Fibroblast of lung (primary cell): ENCODE data around the gene NT5C3B. TPM values are rescaled to one million over a fixed set of nuclear protein-coding genes. Genes with fewer than 3 reads are reported as not detected.

ENCODE experiments used
- DNase-seq, 2 donors: peaks; one replicate each; pipeline versions ENCODE4 v3.0.0 to v3.0.0-alpha.2; 2010; ENCODE audit warnings: low read depth in 2 of 2
- H2AFZ ChIP-seq: 2 replicates; pipeline ENCODE4 v1.5.1; 2012; ENCODE audit warnings: low read length, control low read depth, inconsistent platforms
- H3K27ac ChIP-seq: 2 replicates; pipeline ENCODE4 v1.5.1; 2011; ENCODE audit warnings: low read length, control low read depth; ENCODE audit not compliant: insufficient read depth
- H3K27me3 ChIP-seq: 2 replicates; pipeline ENCODE4 v1.5.1; 2011; ENCODE audit warnings: mild to moderate bottlenecking, low read length; ENCODE audit not compliant: control insufficient read depth, insufficient read depth
- H3K36me3 ChIP-seq: 2 replicates; pipeline ENCODE4 v1.5.1; 2011; ENCODE audit warnings: low read length; ENCODE audit not compliant: control insufficient read depth, insufficient read depth
- H3K4me1 ChIP-seq: 2 replicates; pipeline ENCODE4 v1.5.1; 2011; ENCODE audit warnings: low read length; ENCODE audit not compliant: control insufficient read depth, insufficient read depth; ENCODE audit errors: extremely low read depth
- H3K4me2 ChIP-seq: 2 replicates; pipeline ENCODE4 v1.5.1; 2011; ENCODE audit warnings: low read length, control low read depth; ENCODE audit not compliant: insufficient read depth; ENCODE audit errors: extremely low read depth
- H3K4me3 ChIP-seq, 4 experiments: fragments of 200-600 bp in 1 of 4; sonication (generic) in 1 of 4; replicated peaks in 1 of 4; 2 replicates each; pipeline ENCODE4 v1.5.1; 2011 to 2016; ENCODE audit warnings: low read length in 4 of 4, low read depth in 3 of 4, mild to moderate bottlenecking in 3 of 4, control low read depth in 2 of 4, inconsistent platforms in 1 of 4, mixed read lengths in 1 of 4; ENCODE audit not compliant: insufficient read depth in 1 of 4; ENCODE audit errors: control extremely low read depth in 1 of 4
- H3K79me2 ChIP-seq: 2 replicates; pipeline ENCODE4 v1.5.1; 2012; ENCODE audit warnings: mild to moderate bottlenecking, low read length, inconsistent platforms; ENCODE audit not compliant: control insufficient read depth, insufficient read depth
- H3K9ac ChIP-seq: 2 replicates; pipeline ENCODE4 v1.5.1; 2011; ENCODE audit warnings: mild to moderate bottlenecking, low read length, control low read depth; ENCODE audit not compliant: insufficient read depth
- H3K9me3 ChIP-seq: 2 replicates; pipeline ENCODE4 v1.5.1; 2012; ENCODE audit warnings: low read depth, low read length; ENCODE audit not compliant: control insufficient read depth, insufficient read depth
- H4K20me1 ChIP-seq: 2 replicates; pipeline ENCODE4 v1.5.1; 2011; ENCODE audit warnings: low read length; ENCODE audit not compliant: control insufficient read depth, insufficient read depth; ENCODE audit errors: extremely low read depth
- EZH2 ChIP-seq: IDR thresholded peaks from 2 replicates; pipeline ENCODE4 v1.5.1; 2012; ENCODE audit warnings: low read length, control low read depth, mild to moderate bottlenecking; ENCODE audit errors: missing control alignments
- polyA plus RNA-seq, 2 donors: library from polyadenylated mRNA; depleted of rRNA in 1 of 2; stranded (reverse) in 1 of 2; unstranded in 1 of 2; fragments of >200 nt; gene quantifications; 2 replicates each; pipeline ENCODE4 v1.2.1, GENCODE V29; 2011 to 2012; ENCODE audit warnings: missing spikeins in 1 of 2
- total RNA-seq: library from RNA; depleted of rRNA; stranded (reverse); fragments of >200 nt; gene quantifications from 2 replicates; pipeline ENCODE4 v1.2.1, GENCODE V29; 2014
- TF ChIP-seq, protein P1 (sequence below), 2 donors: IDR thresholded peaks in 1 of 2; conservative IDR thresholded peaks in 1 of 2; 1 replicate in 1 of 2; 2 replicates in 1 of 2; pipeline ENCODE4 v1.5.1; 2011 to 2012; ENCODE audit warnings: low read length in 2 of 2, control low read depth in 1 of 2, inconsistent platforms in 1 of 2, low read depth in 1 of 2, mild to moderate bottlenecking in 1 of 2

The NT5C3B gene
- total and polyA plus RNA-seq, 2 donors (not counting 1 experiment from before 2014, with no cell fraction given) = 61.9 to 83.5 TPM

GRCh38 chr17:41864836-41865595, 29.0 kb upstream of the NT5C3B start, which contains the start of gene KLHL11:
Gene KLHL11 (minus strand): TSS chr17:41865423. CDS start chr17:41865370, 53 bp downstream.
- H3K27ac ChIP-seq = peak within 1 kb of the TSS; percentile 78
- TF ChIP-seq, protein P1, sequence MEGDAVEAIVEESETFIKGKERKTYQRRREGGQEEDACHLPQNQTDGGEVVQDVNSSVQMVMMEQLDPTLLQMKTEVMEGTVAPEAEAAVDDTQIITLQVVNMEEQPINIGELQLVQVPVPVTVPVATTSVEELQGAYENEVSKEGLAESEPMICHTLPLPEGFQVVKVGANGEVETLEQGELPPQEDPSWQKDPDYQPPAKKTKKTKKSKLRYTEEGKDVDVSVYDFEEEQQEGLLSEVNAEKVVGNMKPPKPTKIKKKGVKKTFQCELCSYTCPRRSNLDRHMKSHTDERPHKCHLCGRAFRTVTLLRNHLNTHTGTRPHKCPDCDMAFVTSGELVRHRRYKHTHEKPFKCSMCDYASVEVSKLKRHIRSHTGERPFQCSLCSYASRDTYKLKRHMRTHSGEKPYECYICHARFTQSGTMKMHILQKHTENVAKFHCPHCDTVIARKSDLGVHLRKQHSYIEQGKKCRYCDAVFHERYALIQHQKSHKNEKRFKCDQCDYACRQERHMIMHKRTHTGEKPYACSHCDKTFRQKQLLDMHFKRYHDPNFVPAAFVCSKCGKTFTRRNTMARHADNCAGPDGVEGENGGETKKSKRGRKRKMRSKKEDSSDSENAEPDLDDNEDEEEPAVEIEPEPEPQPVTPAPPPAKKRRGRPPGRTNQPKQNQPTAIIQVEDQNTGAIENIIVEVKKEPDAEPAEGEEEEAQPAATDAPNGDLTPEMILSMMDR (conservative IDR thresholded peaks at IDR 0.05 in 1 of 2, IDR thresholded peaks at IDR 0.05 in 1 of 2; ENCODE audit: low read depth in 1 of 2, low read length in 2 of 2) = peak in 1 of 2 donors; percentile 1
- TF ChIP-seq EZH2 = no peak
- H4K20me1 ChIP-seq = no peaks in the 10 kb centered on the region
- peak within 1 kb of the TSS; percentile 76 for H2AFZ ChIP-seq
- peak; percentile 86 to 87 for DNase-seq
- H3K4me2 ChIP-seq = peak within 1 kb of the TSS; percentile 100
- H3K36me3 ChIP-seq = peaks cover 7% of the 10 kb centered on the region
- H3K79me2 ChIP-seq = peaks cover 38% of the 10 kb centered on the region
- H3K4me3 ChIP-seq = peak within 1 kb of the TSS; percentile 73 to 99 (median 90)
- H3K27me3 ChIP-seq = no peaks in the 10 kb centered on the region
- peak within 1 kb of the TSS; percentile 86 for H3K9ac ChIP-seq
- no peaks in the 10 kb centered on the region for H3K9me3 ChIP-seq
- H3K4me1 ChIP-seq = peaks cover 2% of the 10 kb centered on the region

DNA sequence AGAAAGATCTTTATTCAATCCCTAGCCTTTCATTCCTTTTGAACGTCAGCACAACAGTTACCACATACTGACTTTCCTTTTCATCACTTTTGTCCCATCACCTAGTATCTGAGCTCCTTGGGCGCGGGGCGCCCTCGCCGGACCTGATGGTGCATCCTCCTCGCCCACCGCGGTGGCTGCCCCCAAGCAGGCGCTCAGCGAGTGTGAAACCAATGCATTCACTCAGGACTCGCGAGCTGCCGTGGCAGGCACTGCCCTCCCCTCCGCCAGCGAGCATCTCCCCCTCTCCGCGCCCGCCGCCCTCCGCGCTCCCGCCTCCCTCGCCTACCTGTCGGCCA, 28.4 kb upstream of the NT5C3B start:
- Histone ChIP-seq H3K4me1 (peaks cover 2% of the 10 kb centered on the region), H3K4me3 (peak overlapping the region; percentile 73 to 99 (median 90)), H3K9ac (peak overlapping the region; percentile 86), H3K4me2 (peak overlapping the region; percentile 100), H4K20me1 (peaks cover 1% of the 10 kb centered on the region), H2AFZ (peak overlapping the region; percentile 76), H3K27me3 (no peaks in the 10 kb centered on the region), H3K36me3 (peaks cover 5% of the 10 kb centered on the region), H3K9me3 (no peaks in the 10 kb centered on the region), H3K27ac (peak overlapping the region; percentile 78), H3K79me2 (peaks cover 43% of the 10 kb centered on the region)
- DNase-seq = no peak
- TF ChIP-seq, protein P1 (conservative IDR thresholded peaks at IDR 0.05 in 1 of 2, IDR thresholded peaks at IDR 0.05 in 1 of 2; ENCODE audit: low read depth in 1 of 2, low read length in 2 of 2) = no peak
- no peak for TF ChIP-seq EZH2

GRCh38 chr17:41863074-41863848, 27.2 kb upstream of the NT5C3B start:
- TF ChIP-seq, protein P1 (conservative IDR thresholded peaks at IDR 0.05 in 1 of 2, IDR thresholded peaks at IDR 0.05 in 1 of 2; ENCODE audit: low read depth in 1 of 2, low read length in 2 of 2) = no peak
- TF ChIP-seq EZH2 = no peak
- no peak overlapping the region for H3K9ac ChIP-seq
- peak overlapping the region; percentile 73 to 99 (median 90) for H3K4me3 ChIP-seq
- H3K4me1 ChIP-seq = peaks cover 2% of the 10 kb centered on the region
- H3K27ac ChIP-seq = no peak overlapping the region
- no peak for DNase-seq
- no peaks in the 10 kb centered on the region for H3K9me3 ChIP-seq
- peaks cover 5% of the 10 kb centered on the region for H3K36me3 ChIP-seq
- peaks cover 1% of the 10 kb centered on the region for H4K20me1 ChIP-seq
- peaks cover 45% of the 10 kb centered on the region for H3K79me2 ChIP-seq
- H3K4me2 ChIP-seq = peak overlapping the region; percentile 100
- no peak overlapping the region for H2AFZ ChIP-seq
- no peaks in the 10 kb centered on the region for H3K27me3 ChIP-seq
